Amygdala (tissue), 56 donors: ENCODE measurements around the gene NRXN3.

Experiments used
- DNase-seq, 56 donors: peaks; one replicate each; lab custom pipeline; 2025; lab: John Stamatoyannopoulos, UW

The NRXN3 gene

GRCh38 chr14:79021766-79022165 is 851.6 kb downstream of the NRXN3 start:
- DNase-seq, result no peak

GRCh38 chr14:79027138-79027537 is 857.0 kb downstream of the NRXN3 start:
- DNase-seq, result no peak

- DNase-seq, result no peak
These were observed 858.1 kb downstream of the NRXN3 start for GRCh38 chr14:79028281-79028680.

- DNase-seq, result no peak
These were observed 866.3 kb downstream of the NRXN3 start for GRCh38 chr14:79036441-79036840.

GRCh38 chr14:79037106-79037505 is 866.9 kb downstream of the NRXN3 start:
- no peak for DNase-seq

- no peak for DNase-seq
These were observed 867.4 kb downstream of the NRXN3 start for GRCh38 chr14:79037593-79037992.

GRCh38 chr14:79040790-79041189 is 870.6 kb downstream of the NRXN3 start:
- no peak for DNase-seq

- DNase-seq, result peak in 1 of 56 donors; percentile 2
These were observed 873.2 kb downstream of the NRXN3 start for GRCh38 chr14:79043194-79043889.

- peak in 4 of 56 donors; percentile 1 to 5 (median 2) for DNase-seq
These were observed 874.9 kb downstream of the NRXN3 start for GRCh38 chr14:79044894-79045624.

GRCh38 chr14:79050787-79051727 is 880.9 kb downstream of the NRXN3 start:
- no peak for DNase-seq

GRCh38 chr14:79051742-79052141 is 881.6 kb downstream of the NRXN3 start:
- no peak for DNase-seq

- DNase-seq, result no peak
These were observed 886.7 kb downstream of the NRXN3 start for GRCh38 chr14:79056879-79057278.

- no peak for DNase-seq
These were observed 887.2 kb downstream of the NRXN3 start for GRCh38 chr14:79057333-79057732.

- no peak for DNase-seq
These were observed 892.1 kb downstream of the NRXN3 start for GRCh38 chr14:79062226-79062625.

GRCh38 chr14:79064214-79064613 is 894.0 kb downstream of the NRXN3 start:
- no peak for DNase-seq

- no peak for DNase-seq
These were observed 904.3 kb downstream of the NRXN3 start for GRCh38 chr14:79074510-79074909.

- DNase-seq, result no peak
These were observed 906.3 kb downstream of the NRXN3 start for GRCh38 chr14:79076428-79076827.

- DNase-seq, result no peak
These were observed 906.9 kb downstream of the NRXN3 start for GRCh38 chr14:79077096-79077495.

- DNase-seq, result no peak
These were observed 909.9 kb downstream of the NRXN3 start for GRCh38 chr14:79080040-79080439.

- DNase-seq, result no peak
These were observed 912.7 kb downstream of the NRXN3 start for GRCh38 chr14:79082883-79083282.

- DNase-seq, result no peak
These were observed 913.2 kb downstream of the NRXN3 start for GRCh38 chr14:79083356-79083755.
